ENCODE measurements around the gene CYB561D2. TPM values are rescaled to one million over a fixed set of nuclear protein-coding genes. Genes with fewer than 3 reads are reported as not detected.

Gene CYB561D2
- total RNA-seq, 2 experiments from 2014 or later, result 25.8 to 28.2 TPM

DNA sequence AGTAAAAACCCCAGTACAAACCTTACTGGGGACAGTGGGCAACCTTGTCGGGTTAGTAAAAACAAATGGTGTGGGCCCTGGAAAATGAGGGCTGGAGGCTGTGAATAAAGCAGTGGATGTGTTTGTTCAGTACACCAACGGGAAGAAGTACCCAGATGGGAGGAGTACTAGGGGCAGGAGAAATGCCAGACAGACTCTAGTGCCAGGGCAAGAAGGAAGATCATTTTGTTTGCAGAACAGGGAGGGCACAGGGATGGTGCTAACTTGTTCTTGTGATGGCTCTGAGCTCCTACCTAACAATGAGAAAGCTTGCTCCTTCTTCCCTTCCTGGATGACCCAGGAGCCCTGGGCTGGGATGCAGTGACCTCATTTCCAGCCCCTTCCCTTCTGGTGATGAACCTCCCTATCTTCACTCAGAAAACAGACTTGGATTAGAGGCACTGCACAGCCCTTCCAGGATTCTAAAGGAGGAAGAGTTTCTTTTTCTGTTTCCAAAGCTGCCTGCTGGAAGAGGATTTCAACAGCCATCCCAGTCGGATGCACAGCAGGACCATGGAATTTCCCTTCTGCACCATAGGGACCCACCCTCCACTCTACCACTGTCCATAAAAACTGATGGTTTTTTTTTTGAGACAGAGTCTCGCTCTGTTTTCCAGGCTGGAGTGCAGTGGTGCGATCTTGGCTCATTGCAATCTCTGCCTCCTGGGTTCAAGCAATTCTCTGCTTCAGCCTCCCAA lies 16.2 kb upstream of the CYB561D2 start:
- ChIA-PET POLR2A (interaction anchor here (1.0 to 1.9 kb wide), 2 partner anchors 16 to 35 kb away, joined by 3 to 6 read pairs; partner anchors contain the start of genes HYAL3 and NAA80), CTCF (interaction anchor here (1.0 to 2.1 kb wide), 3 partner anchors 10 to 62 kb away, joined by 3 to 8 read pairs (median 4); no protein-coding TSS in a partner anchor)

DNA sequence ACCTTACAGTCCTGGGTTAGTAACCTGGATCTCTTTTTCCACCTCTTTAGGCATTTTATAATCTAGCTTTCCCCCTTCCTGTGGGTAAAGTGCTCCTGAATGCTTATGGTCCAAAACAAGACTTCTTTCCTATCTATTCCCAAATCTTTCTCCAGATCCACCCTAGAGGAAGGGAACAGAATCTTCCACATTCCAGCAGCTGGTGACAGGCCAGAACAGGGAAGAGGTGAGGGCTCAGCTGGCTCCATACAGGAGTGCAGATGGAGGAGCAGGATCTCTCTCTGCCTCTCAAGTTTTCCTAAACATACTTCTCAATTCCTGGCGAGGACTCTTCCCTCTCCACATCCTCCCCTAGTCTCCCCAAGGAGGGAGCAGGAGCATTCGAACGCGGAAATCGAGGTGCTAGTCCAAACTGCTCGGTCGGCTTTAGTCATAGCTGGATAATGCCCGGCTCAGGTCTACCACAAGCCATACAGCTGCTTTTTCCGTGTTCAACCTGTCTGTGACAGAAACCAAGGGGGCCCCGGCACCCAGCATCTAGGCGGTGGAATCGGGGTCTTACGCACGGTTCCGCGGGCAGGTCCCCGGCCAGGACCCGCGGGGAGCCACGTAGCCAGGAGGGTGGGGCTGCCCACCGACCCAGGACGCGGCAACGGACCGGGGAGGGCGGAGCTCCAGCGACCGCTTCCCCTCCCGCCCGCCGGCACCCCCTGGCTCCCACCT lies 14.0 kb upstream of the CYB561D2 start:
- ChIA-PET CTCF (interaction anchor here (0.5 to 3.4 kb wide), 13 partner anchors 9 to 403 kb away, joined by 3 to 35 read pairs (median 3); partner anchors contain the start of genes CYB561D2, GNAI2, HYAL3 and IFRD2), POLR2A (interaction anchor here (0.6 to 3.6 kb wide), 19 partner anchors 8 to 275 kb away, joined by 3 to 28 read pairs (median 5); partner anchors contain the start of genes CISH, CYB561D2, GNAI2 and HEMK1)

DNA sequence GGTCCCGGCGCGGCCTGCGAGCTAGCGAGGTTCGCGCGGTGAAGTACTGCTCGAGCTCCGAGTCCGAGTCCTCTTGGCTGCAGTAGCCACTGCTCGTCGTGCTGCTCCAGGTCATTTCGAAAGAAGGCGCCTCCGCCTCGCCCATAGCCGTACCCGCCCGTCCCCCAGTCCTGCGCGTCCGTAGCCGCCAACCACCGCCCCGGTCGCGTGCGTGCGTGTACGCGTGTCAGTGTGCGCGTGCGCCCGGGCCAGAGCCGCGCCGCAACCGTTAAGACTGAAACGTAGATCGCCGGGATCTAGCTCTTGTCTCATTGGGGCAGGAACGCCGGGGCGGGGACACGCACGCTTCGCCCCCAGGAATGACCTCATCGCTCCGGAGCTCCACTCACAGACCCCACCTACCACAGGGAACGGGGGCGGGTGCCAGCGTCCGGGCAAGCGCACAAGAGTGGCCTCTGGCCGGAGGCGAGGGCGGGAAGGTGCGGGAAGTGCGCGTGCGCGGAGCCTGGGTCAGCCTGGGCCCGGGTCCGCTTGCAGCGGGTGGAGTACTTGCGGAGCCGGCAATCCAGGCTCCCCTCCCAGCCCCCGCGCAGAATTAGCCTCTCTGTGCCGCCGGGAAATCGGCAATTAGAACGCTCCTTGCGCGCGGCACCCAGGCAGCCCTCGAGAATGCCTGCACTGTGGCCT lies 13.3 kb upstream of the CYB561D2 start:
- CTCF ChIA-PET, result interaction anchor here (0.5 to 3.4 kb wide), 10 partner anchors 8 to 404 kb away, joined by 3 to 35 read pairs (median 4); partner anchors contain the start of genes CYB561D2, GNAI2, HYAL3 and IFRD2
- POLR2A ChIA-PET, result interaction anchor here (0.6 to 3.6 kb wide), 23 partner anchors 9 to 274 kb away, joined by 3 to 28 read pairs (median 4); partner anchors contain the start of genes CISH, CYB561D2, GNAI2 and HEMK1

DNA sequence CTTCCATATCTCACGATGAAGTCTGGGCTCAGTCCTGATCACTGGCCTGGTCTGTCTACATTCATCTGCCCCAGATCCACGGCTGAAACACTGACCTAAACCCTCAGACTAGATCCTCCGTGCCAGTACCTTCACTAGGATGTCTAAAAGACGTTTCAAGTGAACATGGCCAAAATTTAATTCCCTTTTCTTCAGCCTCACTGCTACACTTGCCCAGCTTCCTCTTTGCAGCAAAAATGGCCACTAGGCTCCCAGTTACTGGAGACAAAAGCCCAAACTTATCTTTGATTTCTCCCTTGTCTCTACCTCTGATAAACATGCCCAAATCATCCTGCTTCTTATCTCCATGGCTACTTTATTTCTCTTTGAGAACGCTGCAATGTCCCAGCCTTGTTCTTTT lies 11.7 kb upstream of the CYB561D2 start:
- POLR2A ChIA-PET, result interaction anchor here (0.7 to 3.6 kb wide), 5 partner anchors 11 to 277 kb away, joined by 6 to 28 read pairs (median 17); partner anchors contain the start of genes CYB561D2, HYAL3, NAA80 and NPRL2
- CTCF ChIA-PET, result interaction anchor here (0.7 to 3.4 kb wide), 7 partner anchors 10 to 271 kb away, joined by 3 to 35 read pairs (median 4); partner anchors contain the start of genes CYB561D2, GNAI2 and NPRL2

DNA sequence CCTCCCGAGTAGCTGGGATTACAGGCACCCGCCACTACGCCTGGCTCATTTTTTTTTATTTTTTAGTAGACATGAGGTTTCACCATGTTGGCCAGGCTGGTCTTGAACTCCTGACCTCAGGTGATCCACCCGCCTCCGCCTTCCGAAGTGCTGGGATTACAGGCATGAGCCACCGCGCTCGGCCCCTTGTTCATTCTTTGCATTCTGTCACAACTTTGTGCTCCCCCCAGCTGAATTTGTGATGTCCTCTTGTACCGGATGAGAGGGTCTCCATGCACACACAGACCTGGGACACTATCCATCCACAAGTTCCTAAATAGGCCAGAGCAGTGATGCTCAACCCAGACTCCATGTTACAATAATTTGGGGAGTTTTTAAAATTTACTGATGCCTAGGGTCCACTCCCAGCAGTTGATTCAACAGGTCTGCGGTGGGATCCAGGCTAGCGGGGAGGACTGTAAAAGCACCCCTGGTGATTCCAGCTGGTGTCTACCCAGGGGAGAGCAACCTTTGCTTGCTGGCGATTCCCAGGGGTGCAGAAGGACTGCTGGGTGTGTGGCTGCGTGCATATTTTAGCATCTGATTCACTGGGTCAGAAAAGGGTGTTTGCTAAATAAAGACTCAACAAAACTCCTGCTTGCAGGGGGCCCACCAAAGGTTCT lies 11.0 kb upstream of the CYB561D2 start:
- POLR2A ChIA-PET, result interaction anchor here (1.8 to 3.2 kb wide), 3 partner anchors 11 to 270 kb away, joined by 8 to 28 read pairs (median 10); partner anchors contain the start of genes CYB561D2, HYAL3, NAA80 and NPRL2
- CTCF ChIA-PET, result interaction anchor here (0.7 to 2.2 kb wide), 3 partner anchors 10 to 270 kb away, joined by 3 to 10 read pairs (median 4); partner anchors contain the start of genes CYB561D2 and NPRL2

DNA sequence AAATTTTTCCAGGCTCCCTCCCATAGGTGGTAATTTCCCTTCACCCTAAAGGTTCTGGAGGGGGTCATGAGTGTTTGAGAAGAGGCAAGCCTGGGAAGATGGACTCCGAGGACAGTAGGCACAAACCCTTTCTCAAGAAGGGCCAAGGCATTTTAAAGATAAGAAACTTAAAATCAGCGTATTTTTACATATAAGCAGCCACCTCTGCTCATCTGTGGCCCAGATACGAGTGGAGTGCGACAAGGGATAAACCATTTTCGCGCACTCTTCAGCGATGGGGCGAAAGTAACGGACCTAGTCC lies 10.6 kb upstream of the CYB561D2 start:
- ChIA-PET CTCF (interaction anchor here (2.2 kb wide), 1 partner anchor 10 kb away, joined by 10 read pairs; the partner anchor contains the start of genes CYB561D2 and NPRL2), POLR2A (interaction anchor here (1.1 to 1.9 kb wide), 5 partner anchors 8 to 270 kb away, joined by 7 to 20 read pairs (median 10); partner anchors contain the start of genes CYB561D2, HYAL3, NAA80 and NPRL2)

DNA sequence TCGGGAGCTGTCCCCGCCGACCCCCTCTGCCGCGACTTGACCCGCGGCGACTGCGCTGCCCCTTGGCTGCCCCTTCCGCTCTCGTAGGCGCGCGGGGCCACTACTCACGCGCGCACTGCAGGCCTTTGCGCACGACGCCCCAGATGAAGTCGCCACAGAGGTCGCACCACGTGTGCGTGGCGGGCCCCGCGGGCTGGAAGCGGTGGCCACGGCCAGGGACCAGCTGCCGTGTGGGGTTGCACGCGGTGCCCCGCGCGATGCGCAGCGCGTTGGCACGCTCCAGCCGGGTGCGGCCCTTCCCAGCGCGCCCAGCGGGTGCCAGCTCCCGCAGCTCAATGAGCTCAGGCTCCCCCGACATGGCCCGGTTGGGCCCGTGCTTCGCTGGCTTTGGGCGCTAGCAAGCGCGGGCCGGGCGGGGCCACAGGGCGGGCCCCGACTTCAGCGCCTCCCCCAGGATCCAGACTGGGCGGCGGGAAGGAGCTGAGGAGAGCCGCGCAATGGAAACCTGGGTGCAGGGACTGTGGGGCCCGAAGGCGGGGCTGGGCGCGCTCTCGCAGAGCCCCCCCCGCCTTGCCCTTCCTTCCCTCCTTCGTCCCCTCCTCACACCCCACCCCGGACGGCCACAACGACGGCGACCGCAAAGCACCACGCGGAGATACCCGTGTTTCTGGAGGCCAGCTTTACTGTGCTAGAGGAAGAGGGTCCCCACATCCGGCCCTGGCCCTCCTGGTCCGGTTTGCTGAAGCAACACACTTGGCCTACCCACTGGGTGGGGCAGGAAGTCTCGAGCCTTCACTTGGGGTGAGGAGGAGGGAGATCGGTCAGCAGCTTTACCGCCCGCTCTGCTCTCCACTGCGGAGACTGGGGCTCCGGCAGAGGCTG lies 10.0 kb upstream of the CYB561D2 start, which contains the start of gene RASSF1:
TSS of gene RASSF1 (minus strand) at position 389 of the 882 bp plus-strand sequence. CDS start at position 358, 31 bp downstream.
- POLR2A ChIA-PET, result interaction anchor here (0.5 to 1.9 kb wide), 8 partner anchors 9 to 1643 kb away, joined by 3 to 20 read pairs (median 8); partner anchors contain the start of genes CYB561D2, HYAL3, NAA80 and NPRL2
- CTCF ChIA-PET, result interaction anchor here (0.7 to 2.2 kb wide), 7 partner anchors 9 to 230 kb away, joined by 3 to 10 read pairs (median 3); partner anchors contain the start of genes CYB561D2, NPRL2 and TUSC2

DNA sequence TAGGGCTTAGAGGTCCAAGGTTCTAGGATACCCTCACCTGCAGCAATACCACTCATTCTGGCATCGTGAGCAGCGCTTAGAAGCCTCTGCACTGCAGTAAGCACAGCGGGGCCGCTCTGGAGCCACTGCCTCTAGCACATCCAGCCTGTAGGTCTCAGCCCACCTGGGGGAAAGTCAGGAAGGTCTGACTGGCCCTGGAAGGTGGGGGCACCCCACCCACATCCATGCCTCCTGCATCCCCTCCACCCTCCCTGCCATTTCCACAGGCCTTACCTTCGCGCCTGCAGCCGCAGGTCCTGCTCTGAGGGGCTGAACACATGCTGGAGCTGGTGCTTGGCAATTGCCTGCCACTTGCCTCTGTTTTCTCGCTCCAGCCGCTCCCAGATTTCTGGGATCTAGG lies 9.1 kb upstream of the CYB561D2 start:
- ChIA-PET POLR2A (interaction anchor here (1.0 to 1.9 kb wide), 5 partner anchors 9 to 269 kb away, joined by 5 to 20 read pairs (median 8); partner anchors contain the start of genes CYB561D2, HYAL3, NAA80 and NPRL2), CTCF (interaction anchor here (1.0 to 1.2 kb wide), 4 partner anchors 14 to 201 kb away, joined by 3 read pairs; partner anchors contain the start of gene TUSC2)

DNA sequence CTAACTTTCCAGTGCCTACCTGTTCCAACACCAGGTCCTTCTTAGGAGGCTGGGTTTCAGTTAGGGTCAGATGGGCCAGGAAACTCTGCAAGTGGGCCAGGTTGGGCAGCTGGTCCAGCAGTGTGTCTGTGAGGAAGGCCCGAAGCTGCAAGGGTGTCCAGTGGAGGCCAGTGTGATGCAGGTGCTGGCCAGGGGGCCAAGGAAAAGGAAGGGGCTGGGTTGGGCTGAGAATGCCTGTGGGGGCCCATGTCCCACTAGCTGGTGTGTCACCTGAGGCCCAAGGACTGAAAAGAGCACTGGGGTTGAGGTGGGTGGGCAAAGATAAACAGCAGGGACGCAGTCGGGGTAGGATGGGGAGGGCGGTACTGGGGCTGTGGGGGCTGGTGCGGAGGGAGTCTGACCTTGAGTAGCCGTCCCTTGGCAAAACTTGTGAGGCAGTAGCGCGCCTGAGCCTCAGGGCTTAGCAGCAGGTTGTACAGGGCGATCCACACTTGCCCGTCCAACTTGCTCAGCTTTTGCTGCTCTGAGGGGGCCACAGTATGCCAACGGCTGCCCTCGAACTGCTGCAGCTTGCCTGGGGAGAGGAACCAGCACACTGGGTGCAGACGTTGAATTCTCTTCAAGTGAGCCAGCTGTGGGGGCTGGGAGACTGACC lies 8.5 kb upstream of the CYB561D2 start:
- CTCF ChIA-PET, result interaction anchor here (0.6 to 0.9 kb wide), 2 partner anchors 227 to 260 kb away, joined by 3 to 4 read pairs; partner anchors contain the start of gene HEMK1
- POLR2A ChIA-PET, result interaction anchor here (1.0 kb wide), 1 partner anchor 8 kb away, joined by 5 read pairs; the partner anchor contains the start of genes CYB561D2 and NPRL2

DNA sequence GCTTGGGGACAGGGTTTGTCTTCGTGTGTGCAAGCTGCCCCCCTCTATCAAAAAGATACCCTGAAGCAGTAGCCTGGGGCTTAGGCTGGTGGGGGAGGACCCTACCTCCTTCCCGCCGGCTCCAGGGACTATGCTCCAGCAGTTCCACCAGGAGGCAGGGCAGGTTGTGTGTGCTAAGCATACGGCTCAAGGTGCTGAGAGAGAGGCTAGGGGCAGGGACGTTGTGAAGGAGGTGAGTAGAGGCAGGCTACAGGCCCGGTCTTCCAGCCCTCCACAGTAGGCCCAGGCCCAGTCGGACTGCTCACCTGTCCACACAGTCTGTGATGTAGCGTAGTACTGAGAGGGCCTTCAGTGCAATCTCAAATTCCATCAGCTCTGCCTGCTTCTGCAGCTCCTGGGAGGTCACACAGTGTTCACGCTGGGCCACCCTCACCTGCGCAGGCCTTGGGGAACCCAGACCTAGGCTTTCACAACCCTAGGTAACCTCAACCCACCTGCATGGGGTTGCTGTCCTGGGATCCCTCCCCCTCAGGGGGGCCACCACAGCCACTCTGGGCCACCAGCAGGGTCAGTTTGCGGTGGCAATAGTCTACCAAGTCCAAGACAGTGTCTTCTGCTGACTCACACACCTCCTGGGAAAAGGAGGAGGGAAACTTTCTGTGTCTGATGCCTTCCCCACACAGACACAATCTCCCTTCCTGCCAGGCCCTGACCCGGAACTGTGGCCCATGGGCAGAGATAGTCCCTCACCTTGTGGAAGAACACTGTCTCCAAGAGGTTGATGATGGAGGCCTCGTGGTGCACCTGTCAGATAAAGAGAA lies 7.6 kb upstream of the CYB561D2 start:
- ChIA-PET CTCF (interaction anchor here (0.6 to 0.9 kb wide), 2 partner anchors 226 to 259 kb away, joined by 3 to 4 read pairs; partner anchors contain the start of gene HEMK1), POLR2A (no interaction called here)

DNA sequence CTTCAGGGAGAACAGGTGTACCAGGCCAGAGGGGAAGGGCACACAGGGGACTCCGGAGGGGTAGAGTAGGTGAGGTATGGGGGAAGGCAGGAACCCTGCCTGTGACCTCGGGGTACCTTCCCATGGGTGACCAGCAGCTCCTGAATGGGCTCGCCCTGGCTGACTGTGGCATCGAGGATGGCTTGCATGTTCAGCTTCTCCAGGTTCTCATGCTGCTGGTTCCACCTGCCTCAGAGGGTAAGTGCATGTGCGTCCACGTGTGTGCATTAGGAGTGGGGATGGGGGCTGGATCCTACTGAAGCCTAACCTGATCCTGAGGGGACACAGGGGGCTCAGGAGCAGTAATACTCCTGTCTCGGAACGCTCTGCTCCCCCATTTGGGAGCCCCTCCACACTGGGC lies 5.7 kb upstream of the CYB561D2 start:
- POLR2A ChIA-PET, result interaction anchor here (0.7 to 1.1 kb wide), 3 partner anchors 11 to 271 kb away, joined by 3 read pairs; no protein-coding TSS in a partner anchor
- CTCF ChIA-PET, result interaction anchor here (0.5 to 1.2 kb wide), 4 partner anchors 8 to 1666 kb away, joined by 3 to 4 read pairs (median 3); no protein-coding TSS in a partner anchor

DNA sequence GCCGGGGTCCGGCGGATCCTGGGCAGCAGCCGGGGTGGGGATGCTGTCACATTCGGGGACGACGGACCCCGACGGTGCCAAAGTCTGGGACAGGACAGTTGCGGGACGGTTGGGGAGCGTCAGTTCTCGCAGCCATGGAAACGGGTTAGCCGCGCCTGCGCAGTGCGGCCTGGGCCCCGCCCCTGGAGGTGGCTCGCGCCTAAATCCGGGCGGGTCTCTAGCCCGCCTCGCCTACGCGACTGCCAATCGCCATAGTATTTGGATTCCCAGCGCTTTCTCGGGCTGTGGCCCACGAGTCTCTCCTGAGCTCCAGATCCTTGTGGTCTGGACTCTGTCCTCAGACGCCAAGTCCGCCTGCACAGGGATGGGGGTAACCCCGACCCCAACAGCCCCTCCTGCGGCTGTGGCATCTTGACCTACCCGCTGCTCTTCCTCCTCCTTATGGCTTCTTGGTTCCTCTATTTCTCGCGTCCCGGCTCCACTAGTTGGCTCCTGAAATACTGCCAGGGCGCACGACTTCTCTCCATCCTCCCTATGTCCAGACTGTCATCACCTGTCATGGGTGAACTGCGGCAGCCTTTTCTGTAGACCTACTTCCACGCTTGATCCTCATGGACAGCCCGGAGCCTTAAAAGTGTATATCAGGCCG lies 5.0 kb upstream of the CYB561D2 start, which contains the start of gene ZMYND10:
TSS of gene ZMYND10 (minus strand) at position 147 of the 649 bp plus-strand sequence. CDS start 153 bp downstream, outside the sequence.
- CTCF ChIA-PET, result interaction anchor here (0.9 to 5.1 kb wide), 4 partner anchors 8 to 204 kb away, joined by 3 to 35 read pairs (median 4); no protein-coding TSS in a partner anchor
- POLR2A ChIA-PET, result interaction anchor here (0.7 kb wide), 1 partner anchor 1040 kb away, joined by 3 read pairs; the partner anchor contains the start of gene MANF

DNA sequence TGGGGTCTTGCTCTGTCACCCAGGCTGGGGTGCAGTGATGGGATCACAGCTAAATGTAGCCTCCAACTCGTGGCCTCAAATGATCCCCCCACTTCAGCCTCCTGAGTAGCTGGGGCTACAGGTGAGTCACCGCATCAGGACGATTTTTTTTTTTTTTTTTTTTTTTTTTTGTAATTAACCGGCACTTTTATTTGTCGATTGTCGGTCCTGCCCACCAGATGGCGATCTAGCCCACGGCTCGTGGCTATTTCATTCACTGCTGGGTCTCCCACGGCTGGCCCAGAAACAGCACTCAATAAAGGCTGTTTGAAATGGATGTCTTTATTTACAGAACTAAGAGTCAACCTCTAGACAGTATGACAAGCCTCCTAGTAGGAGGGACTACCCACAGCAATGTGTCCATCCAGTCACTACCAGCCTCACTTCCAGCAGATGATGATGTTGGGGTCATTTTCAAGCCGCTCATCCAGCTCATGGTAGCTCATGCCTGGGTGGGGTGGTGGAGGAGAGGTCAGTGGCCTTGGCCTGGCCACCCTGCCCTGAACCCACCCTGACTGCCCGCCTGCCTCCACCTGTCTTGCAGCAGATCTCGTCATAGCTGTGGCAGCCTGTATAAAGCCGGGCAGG lies 3.4 kb upstream of the CYB561D2 start:
- ChIA-PET CTCF (interaction anchor here (0.6 to 5.1 kb wide), 17 partner anchors 10 to 1550 kb away, joined by 3 to 35 read pairs (median 4); partner anchors contain the start of gene C3orf18), POLR2A (interaction anchor here (1.3 to 1.5 kb wide), 2 partner anchors 10 to 48 kb away, joined by 3 to 18 read pairs; partner anchors contain the start of genes HYAL3 and NAA80)
